Natural killer cell (primary cell): Measurements from ENCODE around the gene ZBTB46. TPM values are rescaled to one million over a fixed set of nuclear protein-coding genes. Genes with fewer than 3 reads are reported as not detected.

Source experiments
- ATAC-seq, 3 donors: fragments of 150-1000 bp in 2 of 3; fragments of 200-7000 bp in 1 of 3; cut with Tn5 transposase; 1 replicate in 1 of 3; 2 replicates in 2 of 3; pipeline ENCODE4 v1.10.0; 2021; ENCODE audit warnings: mild to moderate bottlenecking in 2 of 3, moderate library complexity in 2 of 3
- DNase-seq, 2 donors: peaks; one replicate each; pipeline versions ENCODE4 v3.0.0 to v3.0.0-alpha.2; 2013 to 2021; ENCODE audit warnings: mixed read lengths in 1 of 2
- H3K27ac ChIP-seq: one replicate; pipeline ENCODE4 v1.5.1; 2013; ENCODE audit warnings: mild to moderate bottlenecking, low read length
- H3K27me3 ChIP-seq: one replicate; pipeline ENCODE4 v1.6.1; 2013; ENCODE audit warnings: low read length; ENCODE audit not compliant: control insufficient read depth, insufficient read depth
- H3K36me3 ChIP-seq: one replicate; pipeline ENCODE4 v1.6.1; 2013; ENCODE audit warnings: low read length; ENCODE audit not compliant: control insufficient read depth, insufficient read depth
- H3K4me1 ChIP-seq: one replicate; pipeline ENCODE4 v1.6.1; 2013; ENCODE audit warnings: low read length; ENCODE audit not compliant: control insufficient read depth, insufficient read depth
- H3K4me3 ChIP-seq: one replicate; pipeline ENCODE4 v1.5.1; 2013; ENCODE audit warnings: low read length
- H3K9me3 ChIP-seq: one replicate; pipeline ENCODE4 v1.6.1; 2013; ENCODE audit warnings: low read length; ENCODE audit not compliant: control insufficient read depth, insufficient read depth
- H3K27ac Mint-ChIP-seq, 2 donors: one replicate each; pipeline ENCODE4 v1.8.0; 2022; ENCODE audit warnings: mild to moderate bottlenecking in 2 of 2, mixed read lengths in 2 of 2, moderate library complexity in 1 of 2
- H3K27me3 Mint-ChIP-seq, 2 donors: one replicate each; pipeline ENCODE4 v1.8.0; 2022; ENCODE audit warnings: low read depth in 2 of 2, mixed read lengths in 2 of 2
- H3K36me3 Mint-ChIP-seq: one replicate; pipeline ENCODE4 v1.8.0; 2022; ENCODE audit warnings: mixed read lengths
- H3K4me1 Mint-ChIP-seq, 2 donors: one replicate each; pipeline ENCODE4 v1.8.0; 2022; ENCODE audit warnings: mixed read lengths in 2 of 2
- H3K4me3 Mint-ChIP-seq: one replicate; pipeline ENCODE4 v1.8.0; 2022; ENCODE audit warnings: mild to moderate bottlenecking, moderate library complexity, mixed read lengths
- H3K9me3 Mint-ChIP-seq, 2 donors: one replicate each; pipeline ENCODE4 v1.8.0; 2022; ENCODE audit warnings: mixed read lengths in 2 of 2
- WGBS: methylation state at CpG from one replicate; pipeline ENCODE4 v1.1.7; 2013; ENCODE audit warnings: missing lambda C conversion rate; ENCODE audit not compliant: insufficient coverage; 5-methylcytosine and 5-hydroxymethylcytosine counted together
- intact Hi-C: fragments of 100-400 bp; cut with micrococcal nuclease; formaldehyde crosslinking; loops from one replicate; pipeline ENCODE4 v1.14.2; 2022
- total RNA-seq, 4 donors: library from RNA; stranded (reverse); fragments of 120-200 nt in 1 of 4; gene quantifications; one replicate each; pipeline versions ENCODE4 v1.2.3 to v1.2.4, GENCODE V29; 2013 to 2022
- TF ChIP-seq, protein P1 (sequence below): fragments of 200-600 bp; IDR thresholded peaks from one replicate; pipeline ENCODE4 v1.8.0; 2022; ENCODE audit warnings: antibody characterized with exemption

The ZBTB46 gene
- total RNA-seq, 3 donors from 2014 or later (not counting 1 experiment from before 2014, with no cell fraction given): 1.1 TPM

DNA sequence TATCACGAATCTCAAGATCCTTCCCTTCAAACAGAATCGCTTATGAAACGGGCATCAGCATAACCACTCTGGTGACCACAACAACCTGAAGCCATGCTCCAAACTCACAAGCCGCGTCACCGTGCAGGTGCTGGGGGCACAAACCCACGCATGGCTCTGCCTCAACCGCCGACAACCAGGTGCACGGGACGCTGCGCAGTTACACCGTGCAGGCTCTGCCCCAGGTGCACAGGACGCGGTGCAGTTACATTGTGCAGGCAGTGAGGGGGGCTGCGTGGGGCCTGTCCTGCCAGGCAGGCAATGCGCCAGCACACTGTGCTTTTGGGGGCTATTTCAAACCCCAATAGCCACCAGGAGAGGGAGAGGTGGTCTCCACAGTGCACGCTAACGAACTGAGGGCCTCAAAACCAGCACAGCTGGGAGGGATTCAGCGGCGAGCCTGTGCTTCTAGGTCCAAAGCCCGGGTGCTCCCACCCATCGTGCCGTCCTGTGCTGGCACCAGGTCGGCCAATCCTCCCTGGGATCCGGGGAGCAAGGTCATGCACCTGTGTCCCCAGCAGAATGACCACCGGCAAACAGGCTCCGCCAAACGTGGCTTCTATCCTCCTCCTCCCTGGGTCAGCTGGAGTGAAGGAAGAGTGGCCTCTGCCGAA is 35.8 kb downstream of the ZBTB46 start:
- Mint-ChIP-seq H3K27me3 (no peaks in the 10 kb centered on the region), H3K4me3 (no peak overlapping the region), H3K9me3 (no peaks in the 10 kb centered on the region), H3K36me3 (no peaks in the 10 kb centered on the region), H3K4me1 (no peaks in the 10 kb centered on the region), H3K27ac (no peak overlapping the region)
- DNase-seq: no peak
- TF ChIP-seq, protein P1, sequence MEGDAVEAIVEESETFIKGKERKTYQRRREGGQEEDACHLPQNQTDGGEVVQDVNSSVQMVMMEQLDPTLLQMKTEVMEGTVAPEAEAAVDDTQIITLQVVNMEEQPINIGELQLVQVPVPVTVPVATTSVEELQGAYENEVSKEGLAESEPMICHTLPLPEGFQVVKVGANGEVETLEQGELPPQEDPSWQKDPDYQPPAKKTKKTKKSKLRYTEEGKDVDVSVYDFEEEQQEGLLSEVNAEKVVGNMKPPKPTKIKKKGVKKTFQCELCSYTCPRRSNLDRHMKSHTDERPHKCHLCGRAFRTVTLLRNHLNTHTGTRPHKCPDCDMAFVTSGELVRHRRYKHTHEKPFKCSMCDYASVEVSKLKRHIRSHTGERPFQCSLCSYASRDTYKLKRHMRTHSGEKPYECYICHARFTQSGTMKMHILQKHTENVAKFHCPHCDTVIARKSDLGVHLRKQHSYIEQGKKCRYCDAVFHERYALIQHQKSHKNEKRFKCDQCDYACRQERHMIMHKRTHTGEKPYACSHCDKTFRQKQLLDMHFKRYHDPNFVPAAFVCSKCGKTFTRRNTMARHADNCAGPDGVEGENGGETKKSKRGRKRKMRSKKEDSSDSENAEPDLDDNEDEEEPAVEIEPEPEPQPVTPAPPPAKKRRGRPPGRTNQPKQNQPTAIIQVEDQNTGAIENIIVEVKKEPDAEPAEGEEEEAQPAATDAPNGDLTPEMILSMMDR: no peak
- 66% methylated on average over 30 of the region's 30 CpGs for WGBS
- Histone ChIP-seq H3K27ac (no peak overlapping the region), H3K9me3 (no peaks in the 10 kb centered on the region), H3K36me3 (no peaks in the 10 kb centered on the region), H3K4me3 (no peak overlapping the region), H3K4me1 (peaks cover 3% of the 10 kb centered on the region), H3K27me3 (no peaks in the 10 kb centered on the region)
- intact Hi-C loops: no loop called here
- no peak for ATAC-seq

DNA sequence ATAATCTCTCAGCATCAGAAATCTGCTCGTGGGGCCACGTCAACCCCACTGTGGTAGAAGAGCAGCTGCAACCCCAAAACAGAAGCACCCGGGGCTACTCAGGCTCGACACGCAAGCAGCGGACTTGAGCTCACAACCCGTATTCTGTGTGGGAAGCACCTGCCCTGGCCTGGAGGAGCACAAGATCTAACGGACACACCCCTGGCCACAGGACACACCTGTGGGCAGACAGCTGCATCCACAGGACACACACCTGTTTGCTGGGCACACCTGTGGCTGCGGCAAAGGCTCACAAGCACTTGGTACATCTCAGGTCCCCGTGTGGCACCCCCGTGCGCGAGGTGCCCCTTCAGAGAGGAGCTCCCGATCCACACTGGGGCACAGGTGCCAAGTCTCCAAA is 36.5 kb downstream of the ZBTB46 start:
- WGBS: 63% methylated on average over 14 of the region's 14 CpGs
- no peaks in the 10 kb centered on the region for H3K27me3 ChIP-seq
- no peaks in the 10 kb centered on the region for H3K9me3 Mint-ChIP-seq
- TF ChIP-seq, protein P1: no peak
- no peaks in the 10 kb centered on the region for H3K36me3 ChIP-seq
- no peak overlapping the region for H3K4me3 ChIP-seq
- no peaks in the 10 kb centered on the region for H3K9me3 ChIP-seq
- DNase-seq: no peak
- H3K27me3 Mint-ChIP-seq: no peaks in the 10 kb centered on the region
- ATAC-seq: no peak
- no peak overlapping the region for H3K27ac Mint-ChIP-seq
- H3K4me1 ChIP-seq: peaks cover 3% of the 10 kb centered on the region
- no peak overlapping the region for H3K27ac ChIP-seq
- no peak overlapping the region for H3K4me3 Mint-ChIP-seq
- intact Hi-C loops: no loop called here
- H3K4me1 Mint-ChIP-seq: no peaks in the 10 kb centered on the region
- no peaks in the 10 kb centered on the region for H3K36me3 Mint-ChIP-seq

DNA sequence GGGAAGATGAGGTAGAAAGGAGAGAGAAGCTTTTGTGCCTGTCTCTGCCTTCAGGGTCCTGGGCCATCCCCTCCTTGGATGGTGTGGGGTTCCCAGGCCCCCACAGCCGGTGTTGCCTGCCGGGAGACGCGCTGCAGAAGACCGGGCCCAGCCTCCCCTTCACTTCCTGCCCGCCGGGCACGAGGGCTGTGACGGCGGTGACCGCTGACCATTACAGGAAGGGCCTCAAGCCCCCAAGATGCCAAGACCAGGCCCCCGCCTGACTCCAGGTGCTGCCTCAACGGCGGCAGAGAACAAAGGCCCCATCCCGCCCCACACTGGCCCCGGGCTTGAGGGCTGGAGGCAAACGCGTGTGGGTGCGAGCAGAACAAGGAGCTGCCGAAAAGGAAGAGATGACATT is 38.2 kb downstream of the ZBTB46 start:
- no peak overlapping the region for H3K27ac Mint-ChIP-seq
- H3K9me3 ChIP-seq: no peaks in the 10 kb centered on the region
- no peaks in the 10 kb centered on the region for H3K27me3 ChIP-seq
- H3K27ac ChIP-seq: no peak overlapping the region
- H3K4me1 Mint-ChIP-seq: no peaks in the 10 kb centered on the region
- no peak overlapping the region for H3K4me3 ChIP-seq
- H3K4me3 Mint-ChIP-seq: no peak overlapping the region
- intact Hi-C loops: no loop called here
- H3K36me3 ChIP-seq: no peaks in the 10 kb centered on the region
- TF ChIP-seq, protein P1: no peak
- H3K27me3 Mint-ChIP-seq: peaks cover 0 to 2% of the 10 kb centered on the region in 2 donors
- WGBS: 91% methylated on average over 20 of the region's 20 CpGs
- DNase-seq: no peak
- peaks cover 3% of the 10 kb centered on the region for H3K4me1 ChIP-seq
- ATAC-seq: no peak
- no peaks in the 10 kb centered on the region for H3K36me3 Mint-ChIP-seq
- no peaks in the 10 kb centered on the region for H3K9me3 Mint-ChIP-seq
